Bronchial epithelial cell (primary cell): Measurements from ENCODE around the gene TMPRSS6. TPM values are rescaled to one million over a fixed set of nuclear protein-coding genes. Genes with fewer than 3 reads are reported as not detected.

Source experiments
- DNase-seq: peaks from one replicate; pipeline ENCODE4 v3.0.0-alpha.2; 2010; ENCODE audit warnings: low read depth
- FAIRE-seq: peaks from 2 replicates; lab custom pipeline; 2011; peaks lifted over from hg19 to GRCh38; lab: Jason Lieb, UNC
- H3K27me3 ChIP-seq: 2 replicates; pipeline ENCODE4 v1.5.1; 2011; ENCODE audit warnings: low read length; ENCODE audit not compliant: control insufficient read depth, insufficient read depth
- H3K36me3 ChIP-seq: 2 replicates; pipeline ENCODE4 v1.5.1; 2011; ENCODE audit warnings: low read length; ENCODE audit not compliant: control insufficient read depth, insufficient read depth
- H3K4me3 ChIP-seq: 2 replicates; pipeline ENCODE4 v1.5.1; 2011; ENCODE audit warnings: mild to moderate bottlenecking, low read depth, low read length, control low read depth
- CTCF ChIP-seq: IDR thresholded peaks from 2 replicates; pipeline ENCODE4 v1.5.1; 2011; ENCODE audit warnings: mild to moderate bottlenecking, moderate library complexity, low read length, control low read depth, inconsistent platforms; ENCODE audit not compliant: insufficient read depth, severe bottlenecking
- total RNA-seq: library from RNA; depleted of rRNA; stranded (reverse); fragments of >200 nt; gene quantifications from 2 replicates; pipeline ENCODE4 v1.2.1, GENCODE V29; 2014

Gene TMPRSS6
- total RNA-seq, 1 donor from 2014 or later = not detected

- no peak for FAIRE-seq
- TF ChIP-seq CTCF = no peak
- DNase-seq = no peak
- no peaks in the 10 kb centered on the region for H3K27me3 ChIP-seq
- H3K4me3 ChIP-seq = no peak overlapping the region
- H3K36me3 ChIP-seq = peaks cover 5% of the 10 kb centered on the region
Measured at GRCh38 chr22:37057796-37058510, 51.6 kb downstream of the TMPRSS6 start.

GRCh38 chr22:37057226-37057625, 52.3 kb downstream of the TMPRSS6 start:
- no peak for TF ChIP-seq CTCF
- FAIRE-seq (no peak), DNase-seq (no peak)
- no peak overlapping the region for H3K4me3 ChIP-seq
- H3K27me3 ChIP-seq = no peaks in the 10 kb centered on the region
- peaks cover 5% of the 10 kb centered on the region for H3K36me3 ChIP-seq

- no peak overlapping the region for H3K4me3 ChIP-seq
- H3K36me3 ChIP-seq = peaks cover 5% of the 10 kb centered on the region
- no peak for TF ChIP-seq CTCF
- DNase-seq = no peak
- no peak for FAIRE-seq
- no peaks in the 10 kb centered on the region for H3K27me3 ChIP-seq
Measured at GRCh38 chr22:37056246-37056645, 53.3 kb downstream of the TMPRSS6 start.

DNA sequence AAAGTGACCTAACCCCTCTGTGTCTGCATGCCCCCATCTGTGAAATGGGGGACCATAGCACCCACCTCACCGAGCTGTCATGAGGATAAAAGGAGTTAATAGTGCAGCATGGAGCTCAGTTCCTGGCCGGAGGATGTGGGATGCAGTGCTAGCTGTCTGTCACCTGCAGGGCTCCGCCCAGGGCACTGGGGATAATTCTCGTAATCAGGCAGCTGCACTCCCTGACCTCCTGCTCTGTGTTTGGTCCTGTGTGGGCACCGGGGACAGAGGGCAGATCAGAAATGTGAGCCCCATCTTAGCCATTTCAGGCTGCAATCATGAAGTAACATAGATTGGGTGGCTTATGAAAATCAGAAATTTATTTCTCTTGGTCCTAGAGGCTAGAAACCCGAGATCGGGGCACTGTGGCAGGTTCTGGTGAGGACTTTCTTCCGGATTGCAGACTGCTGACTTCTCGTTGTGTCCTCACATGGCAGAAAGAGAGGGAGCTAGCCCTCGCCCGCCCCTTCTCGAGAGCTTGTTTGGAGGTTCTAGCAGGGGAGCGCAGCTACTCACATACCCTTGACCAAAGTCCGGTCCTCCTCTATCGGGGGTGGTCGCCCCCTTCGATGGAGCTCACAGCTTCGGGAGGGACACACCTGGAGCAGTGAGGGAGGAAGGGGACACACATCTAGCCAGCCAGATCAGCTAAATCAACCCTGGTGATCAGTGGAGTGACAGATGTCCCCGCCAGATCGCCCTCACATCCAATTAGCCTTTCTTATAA, 54.7 kb downstream of the TMPRSS6 start:
- no peak overlapping the region for H3K4me3 ChIP-seq
- no peak for FAIRE-seq
- TF ChIP-seq CTCF = no peak
- no peaks in the 10 kb centered on the region for H3K27me3 ChIP-seq
- DNase-seq = no peak
- H3K36me3 ChIP-seq = peaks cover 5% of the 10 kb centered on the region

- no peak for FAIRE-seq
- Histone ChIP-seq H3K36me3 (peaks cover 5% of the 10 kb centered on the region), H3K27me3 (no peaks in the 10 kb centered on the region), H3K4me3 (no peak overlapping the region)
- DNase-seq = no peak
- no peak for TF ChIP-seq CTCF
Measured at GRCh38 chr22:37054056-37054395, 55.5 kb downstream of the TMPRSS6 start.
